ENCODE measurements around the gene CTSH. TPM values are rescaled to one million over a fixed set of nuclear protein-coding genes. Genes with fewer than 3 reads are reported as not detected.

The CTSH gene
- total RNA-seq, 4 donors from 2014 or later, result 72.9 to 280 (median 111) TPM

- TF ChIP-seq CTCF (IDR thresholded peaks at IDR 0.05) (no peak), POLR2A (IDR thresholded peaks at IDR 0.05) (no peak)
- Histone ChIP-seq H3K36me3 (no peaks in the 10 kb centered on the region), H3K27me3 (no peaks in the 10 kb centered on the region), H3K27ac (no peak overlapping the region), H3K9me3 (no peaks in the 10 kb centered on the region), H3K4me1 (no peaks in the 10 kb centered on the region), H3K4me3 (no peak overlapping the region)
- DNase-seq, result no peak
- intact Hi-C loops (cut with DNase I; ENCODE audit: low total_unique reads), result no loop called here
These were observed 10.5 kb upstream of the CTSH start for GRCh38 chr15:78955355-78955754.

GRCh38 chr15:78951841-78952238 is 7.0 kb upstream of the CTSH start:
- Histone ChIP-seq H3K36me3 (no peaks in the 10 kb centered on the region), H3K4me1 (no peaks in the 10 kb centered on the region), H3K9me3 (no peaks in the 10 kb centered on the region), H3K27me3 (no peaks in the 10 kb centered on the region), H3K27ac (no peak overlapping the region), H3K4me3 (no peak overlapping the region)
- DNase-seq, result no peak
- TF ChIP-seq CTCF (IDR thresholded peaks at IDR 0.05) (no peak), POLR2A (IDR thresholded peaks at IDR 0.05) (no peak)
- intact Hi-C loops (cut with DNase I; ENCODE audit: low total_unique reads), result no loop called here

- no peak for DNase-seq
- TF ChIP-seq POLR2A (IDR thresholded peaks at IDR 0.05) (no peak), CTCF (IDR thresholded peaks at IDR 0.05) (peak in 1 of 4 experiments; percentile 13)
- intact Hi-C loops (cut with DNase I; ENCODE audit: low total_unique reads), result no loop called here
- Histone ChIP-seq H3K9me3 (no peaks in the 10 kb centered on the region), H3K4me3 (no peak overlapping the region), H3K27me3 (no peaks in the 10 kb centered on the region), H3K4me1 (no peaks in the 10 kb centered on the region), H3K27ac (no peak overlapping the region), H3K36me3 (no peaks in the 10 kb centered on the region)
These were observed 6.3 kb upstream of the CTSH start for GRCh38 chr15:78950902-78951840.

- Histone ChIP-seq H3K27me3 (no peaks in the 10 kb centered on the region), H3K4me1 (no peaks in the 10 kb centered on the region), H3K4me3 (no peak overlapping the region), H3K27ac (no peak overlapping the region), H3K36me3 (no peaks in the 10 kb centered on the region), H3K9me3 (no peaks in the 10 kb centered on the region)
- intact Hi-C loops (cut with DNase I; ENCODE audit: low total_unique reads), result no loop called here
- TF ChIP-seq POLR2A (IDR thresholded peaks at IDR 0.05) (no peak), CTCF (IDR thresholded peaks at IDR 0.05) (no peak)
- DNase-seq, result no peak
These were observed 5.5 kb upstream of the CTSH start for GRCh38 chr15:78950343-78950742.

GRCh38 chr15:78949461-78949860 is 4.6 kb upstream of the CTSH start:
- H3K4me3 ChIP-seq, result no peak overlapping the region
- H3K27ac ChIP-seq, result no peak overlapping the region
- H3K4me1 ChIP-seq, result no peaks in the 10 kb centered on the region
- no peaks in the 10 kb centered on the region for H3K27me3 ChIP-seq
- no peak for DNase-seq
- H3K36me3 ChIP-seq, result no peaks in the 10 kb centered on the region
- no peaks in the 10 kb centered on the region for H3K9me3 ChIP-seq
- intact Hi-C loops (cut with DNase I; ENCODE audit: low total_unique reads), result no loop called here
- TF ChIP-seq POLR2A (IDR thresholded peaks at IDR 0.05) (no peak), CTCF (IDR thresholded peaks at IDR 0.05) (no peak)
